ENCODE measurements around the gene CENPX.

DNA sequence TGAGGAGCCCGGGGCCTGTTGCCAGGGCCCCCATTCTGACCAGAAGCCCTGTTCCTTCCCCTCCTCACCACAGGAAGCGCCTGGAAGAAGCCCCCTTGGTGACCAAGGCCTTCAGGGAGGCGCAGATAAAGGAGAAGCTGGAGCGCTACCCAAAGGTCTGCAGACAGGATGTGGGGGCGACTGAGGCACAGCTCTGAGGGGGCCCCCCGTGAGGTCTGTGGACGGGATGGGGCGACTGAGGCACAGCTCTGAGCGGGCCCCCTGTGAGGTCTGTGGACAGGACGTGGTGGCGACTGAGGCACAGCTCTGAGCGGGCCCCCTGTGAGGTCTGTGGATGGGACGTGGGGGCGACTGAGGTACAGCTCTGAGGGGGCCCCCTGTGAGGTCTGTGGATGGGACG is 13.3 kb downstream of the CENPX start:
- TF ChIP-seq SP1 (IDR thresholded peaks at IDR 0.05) (no peak), HDGF (IDR thresholded peaks at IDR 0.05; ENCODE audit: borderline replicate concordance) (no peak), ARNT (IDR thresholded peaks at IDR 0.05) (no peak), BHLHE40 (IDR thresholded peaks at IDR 0.05; ENCODE audit: borderline replicate concordance) (no peak), SUZ12 (IDR thresholded peaks at IDR 0.05) (no peak), FOXA1 (IDR thresholded peaks at IDR 0.05) (no peak), ELF4 (IDR thresholded peaks at IDR 0.05) (no peak), NFRKB (IDR thresholded peaks at IDR 0.05) (no peak), FOXK2 (IDR thresholded peaks at IDR 0.05) (no peak), FOXM1 (IDR thresholded peaks at IDR 0.05; ENCODE audit: borderline replicate concordance) (no peak), L3MBTL2 (conservative IDR thresholded peaks at IDR 0.05) (no peak)
- TF ChIP-seq, protein P1, sequence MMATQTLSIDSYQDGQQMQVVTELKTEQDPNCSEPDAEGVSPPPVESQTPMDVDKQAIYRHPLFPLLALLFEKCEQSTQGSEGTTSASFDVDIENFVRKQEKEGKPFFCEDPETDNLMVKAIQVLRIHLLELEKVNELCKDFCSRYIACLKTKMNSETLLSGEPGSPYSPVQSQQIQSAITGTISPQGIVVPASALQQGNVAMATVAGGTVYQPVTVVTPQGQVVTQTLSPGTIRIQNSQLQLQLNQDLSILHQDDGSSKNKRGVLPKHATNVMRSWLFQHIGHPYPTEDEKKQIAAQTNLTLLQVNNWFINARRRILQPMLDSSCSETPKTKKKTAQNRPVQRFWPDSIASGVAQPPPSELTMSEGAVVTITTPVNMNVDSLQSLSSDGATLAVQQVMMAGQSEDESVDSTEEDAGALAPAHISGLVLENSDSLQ (IDR thresholded peaks at IDR 0.05), result no peak
